Immature natural killer cell (primary cell): ENCODE data around the gene ANGPTL2. TPM values are rescaled to one million over a fixed set of nuclear protein-coding genes. Genes with fewer than 3 reads are reported as not detected.

Experiments used
- DNase-seq, 3 donors: peaks; one replicate each; pipeline ENCODE4 v3.0.0; 2022; ENCODE audit warnings: mixed read lengths in 1 of 3
- H3K27ac Mint-ChIP-seq, 6 donors: one replicate each; pipeline ENCODE4 v1.8.0; 2020; ENCODE audit warnings: mixed read lengths in 6 of 6, mild to moderate bottlenecking in 5 of 6, inconsistent platforms in 4 of 6, moderate library complexity in 3 of 6
- H3K27me3 Mint-ChIP-seq, 3 donors: one replicate each; pipeline ENCODE4 v1.8.0; 2020 to 2021; ENCODE audit warnings: low read depth in 3 of 3, mild to moderate bottlenecking in 3 of 3, mixed read lengths in 3 of 3, moderate library complexity in 3 of 3, inconsistent platforms in 1 of 3
- H3K36me3 Mint-ChIP-seq, 3 donors: one replicate each; pipeline ENCODE4 v1.8.0; 2020; ENCODE audit warnings: mixed read lengths in 3 of 3, inconsistent platforms in 2 of 3, mild to moderate bottlenecking in 2 of 3
- H3K4me1 Mint-ChIP-seq, 2 donors: one replicate each; pipeline ENCODE4 v1.8.0; 2020; ENCODE audit warnings: inconsistent platforms in 2 of 2, mild to moderate bottlenecking in 2 of 2, mixed read lengths in 2 of 2, moderate library complexity in 1 of 2
- H3K4me3 Mint-ChIP-seq, 5 donors: one replicate each; pipeline ENCODE4 v1.8.0; 2020; ENCODE audit warnings: mild to moderate bottlenecking in 5 of 5, mixed read lengths in 5 of 5, inconsistent platforms in 3 of 5, moderate library complexity in 3 of 5
- H3K9me3 Mint-ChIP-seq, 6 donors: one replicate each; pipeline ENCODE4 v1.8.0; 2020; ENCODE audit warnings: mild to moderate bottlenecking in 6 of 6, mixed read lengths in 6 of 6, inconsistent platforms in 4 of 6, moderate library complexity in 3 of 6
- polyA plus RNA-seq, 3 donors: library from polyadenylated mRNA; unstranded; fragments of 300-500 nt; fragmentation: Illumina TruSeq; gene quantifications; one replicate each; pipeline ENCODE4 v1.2.3, GENCODE V29; 2021

ANGPTL2 gene
- polyA plus RNA-seq, 3 donors from 2014 or later: not detected

DNA sequence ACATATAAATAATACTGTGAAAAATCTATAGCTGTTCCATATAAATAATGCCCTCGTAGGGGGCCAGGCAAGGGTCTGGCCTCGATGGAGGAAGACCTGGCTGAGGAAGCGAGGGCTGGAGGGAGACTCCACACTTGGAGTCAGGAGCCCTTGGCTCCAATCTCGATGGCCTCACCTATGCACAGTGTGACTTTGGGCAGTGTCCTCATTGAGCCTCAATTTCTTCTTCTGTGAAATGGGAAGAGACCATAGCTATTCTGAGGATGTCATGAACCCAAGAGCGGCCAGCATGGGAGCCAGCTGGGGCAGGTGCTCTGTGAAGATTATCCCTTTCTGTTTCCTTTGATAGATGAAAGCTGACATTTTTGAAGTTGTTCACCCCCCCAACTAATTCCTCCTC is 24.8 kb downstream of the ANGPTL2 start:
- Mint-ChIP-seq H3K27me3 (peaks cover 0 to 2% (median 0%) of the 10 kb centered on the region in 3 donors), H3K9me3 (no peaks in the 10 kb centered on the region), H3K36me3 (peaks cover 0 to 6% (median 0%) of the 10 kb centered on the region in 3 donors), H3K4me3 (no peak overlapping the region), H3K4me1 (no peaks in the 10 kb centered on the region), H3K27ac (no peak overlapping the region)
- no peak for DNase-seq

DNA sequence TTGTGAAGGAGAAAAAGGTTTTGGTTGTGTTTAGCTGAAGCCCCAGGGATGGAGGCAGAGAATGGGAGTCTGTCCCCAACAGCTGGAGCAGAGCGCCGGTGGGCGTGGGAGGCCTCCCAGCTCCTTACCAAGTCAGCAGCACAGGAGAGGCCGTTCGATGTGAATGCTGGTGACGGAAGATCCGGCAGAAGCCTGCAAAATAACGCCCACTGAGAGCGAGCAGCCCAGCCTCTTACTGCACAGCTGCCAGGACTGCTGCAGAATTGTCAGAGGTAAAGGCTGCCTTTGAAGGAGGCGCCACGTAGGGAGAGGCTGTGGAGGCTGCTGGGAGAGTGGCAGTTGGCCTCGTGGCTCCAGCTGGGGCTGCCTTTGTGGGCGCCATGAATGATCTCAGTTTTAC is 26.2 kb downstream of the ANGPTL2 start:
- no peak overlapping the region for H3K27ac Mint-ChIP-seq
- H3K9me3 Mint-ChIP-seq: no peaks in the 10 kb centered on the region
- no peak overlapping the region for H3K4me3 Mint-ChIP-seq
- H3K4me1 Mint-ChIP-seq: peaks cover 8 to 9% of the 10 kb centered on the region in 2 donors
- peaks cover 2 to 7% (median 4%) of the 10 kb centered on the region in 3 donors for H3K27me3 Mint-ChIP-seq
- H3K36me3 Mint-ChIP-seq: peaks cover 0 to 4% (median 3%) of the 10 kb centered on the region in 3 donors
- DNase-seq: no peak

DNA sequence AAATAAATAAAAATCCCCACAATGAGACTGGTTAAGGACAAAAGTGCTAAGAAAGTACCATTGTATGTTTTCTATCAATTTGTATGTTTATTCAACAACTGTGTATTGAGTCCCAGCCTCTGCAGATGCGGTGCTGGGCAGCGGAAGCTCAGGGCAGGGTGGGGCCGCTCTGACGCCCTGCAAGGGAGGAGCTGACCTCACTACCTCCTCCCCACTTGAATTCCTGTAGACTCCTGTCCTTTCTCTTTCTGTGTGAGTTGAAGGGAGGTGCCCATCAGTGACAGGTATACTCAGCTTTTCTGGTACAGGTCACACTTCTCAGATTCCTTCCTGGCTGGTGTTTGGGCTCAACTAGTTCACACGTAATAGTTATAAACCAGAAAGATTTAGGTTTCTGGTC is 27.0 kb downstream of the ANGPTL2 start:
- H3K4me3 Mint-ChIP-seq: no peak overlapping the region
- peaks cover 4 to 7% (median 4%) of the 10 kb centered on the region in 3 donors for H3K27me3 Mint-ChIP-seq
- peaks cover 8 to 9% of the 10 kb centered on the region in 2 donors for H3K4me1 Mint-ChIP-seq
- no peak overlapping the region for H3K27ac Mint-ChIP-seq
- H3K36me3 Mint-ChIP-seq: peaks cover 0 to 4% (median 3%) of the 10 kb centered on the region in 3 donors
- H3K9me3 Mint-ChIP-seq: no peaks in the 10 kb centered on the region
- no peak for DNase-seq

DNA sequence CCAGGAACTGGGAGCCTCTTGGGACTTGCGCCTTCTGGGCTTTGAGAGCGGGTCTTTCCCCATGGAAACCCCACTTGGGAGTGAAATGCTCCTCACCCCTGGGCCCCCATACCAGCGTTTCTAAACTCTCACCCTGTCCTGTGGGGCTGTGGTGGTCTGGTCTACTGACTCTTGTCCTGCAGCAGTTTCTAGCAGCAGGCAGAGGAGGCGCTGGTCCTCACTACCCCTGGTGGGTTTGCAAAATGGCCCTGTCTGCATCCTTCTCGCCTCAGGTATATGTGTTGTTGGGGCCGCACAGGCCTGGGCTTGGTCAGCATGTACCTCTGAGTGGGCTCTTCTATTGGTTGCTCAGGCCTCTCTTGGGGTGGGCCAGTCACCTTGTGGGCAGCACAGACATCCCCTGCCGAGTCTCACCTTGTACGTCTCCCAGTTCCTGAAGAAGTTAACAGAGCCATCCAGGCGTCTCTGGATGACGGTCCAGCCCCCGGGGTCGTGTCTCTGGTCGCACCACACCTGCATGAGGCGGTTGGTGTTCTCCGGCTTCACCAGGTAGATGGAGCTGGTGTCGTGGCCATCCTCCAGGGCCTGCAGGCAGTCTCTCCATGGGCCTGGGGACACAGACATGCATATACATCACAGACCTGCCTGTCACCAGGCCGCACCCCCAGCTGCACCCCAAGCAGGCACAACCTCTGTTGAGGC is 29.0 kb downstream of the ANGPTL2 start:
- H3K27ac Mint-ChIP-seq: no peak overlapping the region
- H3K36me3 Mint-ChIP-seq: peaks cover 0 to 6% (median 4%) of the 10 kb centered on the region in 3 donors
- no peak for DNase-seq
- H3K9me3 Mint-ChIP-seq: no peaks in the 10 kb centered on the region
- peaks cover 4 to 7% (median 4%) of the 10 kb centered on the region in 3 donors for H3K27me3 Mint-ChIP-seq
- no peak overlapping the region for H3K4me3 Mint-ChIP-seq
- peaks cover 8 to 9% of the 10 kb centered on the region in 2 donors for H3K4me1 Mint-ChIP-seq

DNA sequence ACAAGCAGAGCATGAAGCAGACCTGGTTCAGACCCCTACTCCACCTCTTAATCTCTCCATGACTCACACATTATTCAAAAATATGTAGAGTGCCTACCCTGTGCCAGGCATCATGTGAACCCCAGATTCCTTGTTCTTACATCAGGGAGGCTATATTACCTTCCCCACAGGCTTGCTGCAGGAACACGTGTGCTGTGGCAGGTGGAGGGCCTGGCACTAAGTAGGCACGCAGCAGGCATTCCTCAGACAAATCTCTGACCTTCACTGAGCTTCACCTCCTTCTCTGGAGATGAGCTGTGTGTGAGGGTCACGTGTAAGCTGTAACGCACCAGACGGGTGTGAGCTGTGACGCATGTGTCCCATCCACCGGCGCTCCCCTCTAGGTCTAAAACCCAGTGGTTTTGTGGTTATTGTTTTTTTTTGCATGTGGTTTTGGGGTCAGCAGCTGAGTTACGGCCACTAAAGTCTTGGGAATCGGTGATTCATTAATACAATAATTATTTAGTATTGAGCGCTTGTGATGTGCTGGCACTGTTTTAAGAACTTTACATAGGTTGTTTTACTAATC is 30.3 kb downstream of the ANGPTL2 start:
- peak overlapping the region in 3 of 6 donors; percentile 37 to 59 (median 42) for H3K27ac Mint-ChIP-seq
- peaks cover 8 to 9% of the 10 kb centered on the region in 2 donors for H3K4me1 Mint-ChIP-seq
- H3K4me3 Mint-ChIP-seq: no peak overlapping the region
- no peaks in the 10 kb centered on the region for H3K9me3 Mint-ChIP-seq
- peaks cover 0 to 6% (median 5%) of the 10 kb centered on the region in 3 donors for H3K36me3 Mint-ChIP-seq
- H3K27me3 Mint-ChIP-seq: peaks cover 4 to 7% (median 4%) of the 10 kb centered on the region in 3 donors
- peak in 2 of 3 donors; percentile 22 to 39 for DNase-seq

DNA sequence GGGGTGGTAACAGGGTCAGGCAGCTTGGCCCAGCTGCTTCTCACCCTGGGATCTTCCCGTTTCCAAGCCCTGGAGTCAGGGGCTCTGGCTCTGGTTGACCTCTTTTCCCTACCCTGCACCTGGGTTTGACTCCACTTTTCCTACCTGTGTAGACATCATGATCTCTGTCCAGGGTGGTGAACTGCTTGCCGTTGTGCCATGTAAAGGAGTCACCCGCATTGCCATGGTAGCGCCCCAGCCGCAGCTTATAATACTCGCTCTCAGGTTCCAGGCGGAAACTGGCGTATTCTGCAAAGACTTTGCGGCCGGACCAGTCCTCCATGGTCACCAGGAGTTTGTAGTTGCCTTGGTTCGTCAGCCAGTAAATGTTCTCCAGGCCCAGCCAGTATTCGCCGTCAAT is 30.9 kb downstream of the ANGPTL2 start:
- Mint-ChIP-seq H3K4me1 (peaks cover 8 to 9% of the 10 kb centered on the region in 2 donors), H3K36me3 (peaks cover 0 to 10% (median 7%) of the 10 kb centered on the region in 3 donors), H3K4me3 (no peak overlapping the region), H3K27ac (no peak overlapping the region), H3K9me3 (no peaks in the 10 kb centered on the region), H3K27me3 (peaks cover 4 to 7% (median 6%) of the 10 kb centered on the region in 3 donors)
- no peak for DNase-seq

DNA sequence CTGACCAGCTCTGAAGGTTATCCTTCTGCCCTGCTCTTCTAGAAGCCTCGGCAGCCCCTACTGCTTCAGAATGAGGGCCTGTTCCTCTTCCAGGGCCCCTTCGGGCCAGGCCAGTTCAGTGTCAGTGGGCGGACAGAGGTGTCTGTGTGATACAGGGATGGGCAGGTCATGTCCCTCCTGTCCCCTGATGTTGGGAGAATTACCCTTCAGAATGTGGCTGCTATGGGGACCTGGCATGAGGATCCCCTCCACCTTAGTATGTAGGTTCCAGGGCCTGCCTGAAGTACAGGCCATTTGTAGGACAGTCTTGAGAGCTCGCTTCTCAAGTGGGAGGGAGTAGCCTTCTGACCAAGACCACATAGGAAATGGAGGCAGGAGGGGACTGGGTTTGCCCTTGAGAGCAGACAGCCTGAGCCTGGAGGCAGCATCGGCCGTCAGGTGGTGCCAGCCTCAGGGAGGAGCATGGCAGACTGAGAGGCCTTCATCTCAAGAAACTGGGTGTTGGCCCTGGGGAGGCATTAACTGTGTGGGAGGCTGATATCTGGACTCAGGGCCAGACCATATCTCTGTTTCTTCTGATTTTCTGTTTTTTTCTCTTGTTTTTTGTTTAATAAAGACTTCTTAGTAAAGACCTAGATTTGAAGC is 32.0 kb downstream of the ANGPTL2 start:
- peaks cover 0 to 10% (median 7%) of the 10 kb centered on the region in 3 donors for H3K36me3 Mint-ChIP-seq
- peaks cover 8 to 9% of the 10 kb centered on the region in 2 donors for H3K4me1 Mint-ChIP-seq
- H3K4me3 Mint-ChIP-seq: no peak overlapping the region
- DNase-seq: no peak
- peaks cover 4 to 6% (median 5%) of the 10 kb centered on the region in 3 donors for H3K27me3 Mint-ChIP-seq
- no peaks in the 10 kb centered on the region for H3K9me3 Mint-ChIP-seq
- H3K27ac Mint-ChIP-seq: peak overlapping the region in 1 of 6 donors; percentile 7

DNA sequence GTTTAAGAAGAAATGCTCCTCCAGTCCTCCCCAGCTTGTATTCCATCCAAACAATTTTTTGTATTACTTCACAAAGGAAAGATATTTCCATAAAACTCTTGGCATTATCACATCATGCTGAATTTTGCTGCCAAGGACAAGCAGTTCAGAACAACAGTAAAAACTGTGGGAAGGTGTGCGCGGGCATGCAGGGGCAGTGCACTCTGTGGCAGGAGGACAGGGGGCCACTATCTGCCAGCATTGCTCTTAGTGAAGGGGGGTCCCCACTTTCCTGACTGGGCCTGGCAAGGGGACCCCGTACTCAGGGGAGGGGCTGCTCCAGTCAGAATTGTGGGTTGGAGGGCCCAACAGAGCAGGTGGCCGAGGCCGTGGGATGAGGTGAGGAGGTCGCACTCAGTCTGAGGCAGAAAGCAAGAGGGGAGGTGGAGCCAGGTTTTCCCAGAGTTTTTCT is 32.8 kb downstream of the ANGPTL2 start:
- H3K4me3 Mint-ChIP-seq: no peak overlapping the region
- peaks cover 4 to 6% (median 5%) of the 10 kb centered on the region in 3 donors for H3K27me3 Mint-ChIP-seq
- H3K36me3 Mint-ChIP-seq: peaks cover 0 to 10% (median 7%) of the 10 kb centered on the region in 3 donors
- no peaks in the 10 kb centered on the region for H3K9me3 Mint-ChIP-seq
- peaks cover 8 to 9% of the 10 kb centered on the region in 2 donors for H3K4me1 Mint-ChIP-seq
- no peak for DNase-seq
- no peak overlapping the region for H3K27ac Mint-ChIP-seq

DNA sequence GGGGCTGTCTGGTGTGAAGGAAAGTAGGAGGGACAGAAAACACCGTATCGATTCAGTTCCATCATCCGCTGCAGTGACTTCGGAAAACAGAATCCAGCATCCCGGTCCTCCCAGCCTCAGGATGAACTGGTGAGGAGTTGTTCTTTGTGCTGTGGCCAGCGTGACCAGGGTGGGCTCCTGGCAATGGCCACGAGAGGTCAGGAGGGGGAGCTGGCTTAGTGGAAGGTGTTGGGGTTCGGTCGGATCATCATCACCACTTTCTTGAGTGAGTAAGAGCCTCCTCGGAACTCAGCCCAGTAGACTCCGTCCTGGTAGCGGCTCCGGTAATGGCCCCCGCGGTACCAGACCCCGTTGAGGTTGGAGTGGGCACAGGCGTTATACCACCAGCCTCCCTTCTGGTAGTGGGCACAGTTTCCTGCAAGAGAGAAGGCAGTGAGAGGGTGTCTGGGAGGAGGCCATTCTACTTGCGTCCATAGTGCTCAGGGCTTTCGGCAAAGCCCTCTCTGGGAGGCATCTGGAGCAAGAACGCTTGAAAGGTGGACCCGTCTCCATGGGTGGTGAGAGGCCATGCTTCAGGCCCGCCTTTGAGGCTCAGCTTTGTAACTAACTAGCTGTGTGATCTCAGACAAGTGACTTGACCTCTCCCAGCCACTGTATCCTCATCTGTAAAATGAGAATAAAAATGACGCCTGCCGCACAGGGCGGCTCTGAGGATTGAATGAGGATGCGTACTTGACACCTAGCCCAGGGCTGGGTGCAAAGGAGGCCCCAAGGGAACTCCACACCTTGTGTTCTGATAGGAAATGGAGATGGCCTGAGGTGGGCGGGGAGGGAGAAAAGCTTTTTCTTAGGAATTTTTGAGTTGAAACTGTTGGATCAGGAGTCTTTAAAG is 33.5 kb downstream of the ANGPTL2 start:
- Mint-ChIP-seq H3K36me3 (peaks cover 0 to 10% (median 7%) of the 10 kb centered on the region in 3 donors), H3K4me1 (peaks cover 8 to 9% of the 10 kb centered on the region in 2 donors), H3K9me3 (no peaks in the 10 kb centered on the region), H3K4me3 (no peak overlapping the region), H3K27ac (peak overlapping the region in 2 of 6 donors; percentile 28 to 65), H3K27me3 (peaks cover 4 to 9% (median 5%) of the 10 kb centered on the region in 3 donors)
- no peak for DNase-seq

DNA sequence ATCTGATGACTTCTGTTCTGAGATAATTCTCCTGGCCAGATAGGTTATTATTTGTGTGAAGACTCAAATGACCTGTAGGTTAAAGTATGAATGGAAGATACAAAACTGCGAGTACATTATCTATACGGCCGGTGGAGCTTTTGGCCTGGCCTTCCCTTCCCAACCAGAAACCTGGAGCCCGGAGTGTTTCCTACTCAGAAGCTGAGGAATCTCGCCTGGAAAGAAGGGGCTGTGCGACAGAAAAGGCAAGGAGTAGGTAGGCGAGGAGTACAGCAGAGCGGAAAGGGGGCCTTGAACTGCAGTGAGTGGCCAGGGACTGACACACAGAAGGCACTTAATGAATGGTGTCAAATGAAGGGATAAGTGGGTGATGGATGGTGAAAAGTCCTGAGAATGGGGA is 34.6 kb downstream of the ANGPTL2 start:
- Mint-ChIP-seq H3K4me3 (no peak overlapping the region), H3K27me3 (peaks cover 4 to 10% (median 5%) of the 10 kb centered on the region in 3 donors), H3K36me3 (peaks cover 0 to 10% (median 7%) of the 10 kb centered on the region in 3 donors)

DNA sequence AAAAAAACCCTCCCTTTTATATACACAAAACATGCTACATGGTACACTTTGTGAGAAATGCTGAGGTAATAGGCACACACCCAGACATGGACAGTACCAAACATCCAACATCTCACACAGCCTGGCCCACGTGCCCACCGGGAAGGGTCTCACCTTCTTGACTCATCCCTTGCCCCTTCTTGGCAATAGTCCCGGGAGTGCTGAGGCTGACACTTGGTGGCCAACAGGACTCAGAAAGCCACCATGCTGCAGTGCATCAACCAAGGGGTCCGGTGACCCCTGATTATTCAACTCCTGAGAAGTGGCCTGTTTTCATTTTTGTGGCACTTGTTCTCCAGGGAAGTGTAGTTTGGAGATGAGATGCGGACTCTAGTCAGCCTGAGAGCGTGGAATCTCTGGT is 35.0 kb downstream of the ANGPTL2 start:
- no peak overlapping the region for H3K27ac Mint-ChIP-seq
- peaks cover 5 to 7% of the 10 kb centered on the region in 2 donors for H3K4me1 Mint-ChIP-seq
- no peaks in the 10 kb centered on the region for H3K9me3 Mint-ChIP-seq
- H3K4me3 Mint-ChIP-seq: no peak overlapping the region
- peaks cover 3 to 10% (median 3%) of the 10 kb centered on the region in 3 donors for H3K27me3 Mint-ChIP-seq
- H3K36me3 Mint-ChIP-seq: peaks cover 0 to 8% (median 7%) of the 10 kb centered on the region in 3 donors
- DNase-seq: no peak

More for the DNA sequence above, 34.6 kb downstream of the ANGPTL2 start:
- no peaks in the 10 kb centered on the region for H3K9me3 Mint-ChIP-seq
- no peak for DNase-seq
- H3K27ac Mint-ChIP-seq: no peak overlapping the region
- H3K4me1 Mint-ChIP-seq: peaks cover 8 to 9% of the 10 kb centered on the region in 2 donors

DNA sequence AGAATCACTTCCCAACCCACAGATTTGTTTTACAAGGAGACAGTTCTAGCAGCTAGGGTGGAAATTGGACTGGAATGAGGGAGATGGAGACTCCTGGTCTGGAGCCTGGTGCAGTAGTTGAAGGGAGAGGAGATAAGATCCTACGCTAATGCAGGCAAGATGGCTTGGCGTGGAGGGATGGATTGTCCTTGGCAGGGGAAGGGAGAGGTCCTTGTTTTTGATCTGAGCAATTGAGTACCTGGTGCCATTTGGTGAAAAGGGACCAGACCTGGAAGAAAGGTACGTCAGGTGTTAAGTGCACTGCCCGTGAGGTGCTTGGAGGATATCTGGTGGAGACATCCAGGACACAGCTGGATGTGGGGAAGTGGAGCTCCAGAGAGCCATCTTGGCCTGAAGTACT is 35.7 kb downstream of the ANGPTL2 start:
- no peak for DNase-seq
- peaks cover 0 to 8% (median 0%) of the 10 kb centered on the region in 3 donors for H3K27me3 Mint-ChIP-seq
- H3K4me1 Mint-ChIP-seq: peaks cover 0 to 2% of the 10 kb centered on the region in 2 donors
- no peaks in the 10 kb centered on the region for H3K9me3 Mint-ChIP-seq
- no peak overlapping the region for H3K27ac Mint-ChIP-seq
- H3K36me3 Mint-ChIP-seq: peaks cover 0 to 8% (median 7%) of the 10 kb centered on the region in 3 donors
- H3K4me3 Mint-ChIP-seq: no peak overlapping the region

DNA sequence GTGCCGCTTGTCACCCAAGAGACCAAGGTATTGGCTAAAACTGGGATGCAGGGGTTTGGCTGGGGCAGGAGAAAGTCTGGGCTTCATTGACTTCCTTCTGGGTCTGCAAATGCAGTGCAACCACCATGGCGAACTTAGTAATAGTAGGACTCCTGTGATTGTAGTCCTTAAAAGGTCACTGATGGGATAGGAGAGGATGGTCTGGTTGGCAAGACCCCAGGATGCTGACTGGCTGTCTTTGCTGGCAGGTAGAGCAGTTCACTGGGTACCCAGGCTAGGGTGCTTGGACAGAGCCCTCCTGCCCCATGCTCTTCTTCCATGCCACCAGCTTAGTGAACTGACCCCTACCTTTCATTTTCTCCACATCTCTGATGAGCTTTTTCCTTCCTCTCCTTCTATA is 37.2 kb downstream of the ANGPTL2 start:
- no peak overlapping the region for H3K4me3 Mint-ChIP-seq
- peaks cover 0 to 11% (median 7%) of the 10 kb centered on the region in 3 donors for H3K36me3 Mint-ChIP-seq
- peak overlapping the region in 1 of 6 donors; percentile 57 for H3K27ac Mint-ChIP-seq

More for the DNA sequence above, 37.2 kb downstream of the ANGPTL2 start:
- peaks cover 0 to 7% (median 0%) of the 10 kb centered on the region in 3 donors for H3K27me3 Mint-ChIP-seq
- H3K9me3 Mint-ChIP-seq: no peaks in the 10 kb centered on the region
- no peaks in the 10 kb centered on the region for H3K4me1 Mint-ChIP-seq
- DNase-seq: no peak
